NCI-H82 treated with DMSO at 0.1 percent for 48 hours (cell line): ENCODE results near the gene CD247.

ENCODE experiments used
- DNase-seq: peaks from one replicate; lab custom pipeline; 2025; ENCODE audit not compliant: unreplicated experiment; lab: John Stamatoyannopoulos, UW

Gene CD247

DNA sequence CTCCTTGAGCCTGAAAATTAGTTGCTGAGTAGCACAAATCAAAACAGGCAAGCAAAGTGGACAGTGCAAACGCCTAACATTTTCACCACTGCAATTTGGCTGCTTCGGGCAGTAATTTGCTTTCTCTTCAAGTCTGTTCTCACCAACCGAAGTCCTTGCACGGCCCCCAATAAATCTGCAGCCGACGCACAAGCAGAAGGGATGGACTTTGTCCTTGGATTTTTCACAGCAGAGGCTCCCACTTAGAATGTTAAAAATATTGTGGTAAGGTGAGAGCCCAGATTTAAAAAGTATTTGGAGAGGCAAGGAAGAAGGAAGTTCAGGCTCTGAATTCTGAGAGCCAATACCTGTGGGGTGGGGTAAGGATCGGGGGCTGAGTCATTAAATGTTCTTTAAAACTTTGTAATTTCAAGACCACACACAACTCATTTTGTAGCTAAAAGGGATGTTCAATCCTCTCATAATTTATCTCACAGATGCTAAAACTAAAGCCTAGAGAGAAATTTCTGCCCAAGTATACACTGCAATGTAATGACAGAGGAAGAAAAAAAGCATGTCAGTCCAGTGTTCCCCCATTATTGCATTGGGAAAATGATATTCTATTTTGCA lies 6.2 kb downstream of the CD247 start:
- no peak for DNase-seq

DNA sequence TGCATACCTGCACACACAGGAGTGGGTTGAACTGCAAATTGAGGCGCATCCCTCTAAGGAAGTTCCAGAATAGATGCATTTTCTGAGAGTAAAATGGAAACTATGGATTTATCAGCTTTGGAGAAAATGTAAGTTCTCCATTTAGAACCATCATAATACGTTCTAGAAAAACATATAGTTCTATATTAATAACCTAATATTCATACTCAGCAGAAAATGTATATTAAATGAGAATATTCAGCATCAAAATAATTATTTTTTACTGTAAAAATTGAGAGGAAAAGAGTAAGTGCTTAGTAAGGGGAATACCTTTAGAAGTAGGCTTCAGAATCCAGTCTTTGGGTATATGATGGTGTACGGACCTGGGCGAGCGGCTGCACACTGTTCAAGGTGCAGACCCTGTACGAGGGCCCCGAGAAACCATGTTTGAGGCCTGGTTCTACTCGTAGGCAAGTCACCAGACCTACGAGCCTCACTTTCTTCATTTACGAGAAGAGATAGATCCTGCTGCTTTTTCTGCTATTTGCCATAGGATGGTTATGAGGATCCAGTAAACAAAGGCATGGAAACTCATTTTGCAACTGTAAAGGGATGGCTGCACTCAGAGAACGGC lies 6.8 kb downstream of the CD247 start:
- no peak for DNase-seq

GRCh38 chr1:167510881-167511280 lies 7.4 kb downstream of the CD247 start:
- DNase-seq, result no peak

DNA sequence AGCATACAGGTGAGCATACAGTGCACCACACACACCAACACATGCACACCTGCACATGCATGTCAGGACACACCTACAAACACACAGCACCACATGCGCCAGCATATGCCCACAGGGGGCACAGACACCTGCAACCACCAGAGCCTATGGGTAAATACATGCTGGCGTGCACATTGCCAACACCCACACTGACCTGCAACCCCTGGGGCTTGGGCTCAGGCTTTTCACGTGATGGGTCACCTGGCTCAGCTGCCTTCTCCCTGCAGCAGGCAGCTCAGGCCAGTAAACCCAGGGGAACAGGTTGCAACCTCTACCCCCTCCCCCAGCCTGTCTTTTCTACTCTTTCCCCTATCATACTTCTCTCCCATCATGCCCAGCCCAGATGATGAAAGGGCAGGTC lies 8.1 kb downstream of the CD247 start:
- no peak for DNase-seq

GRCh38 chr1:167509587-167509986 lies 8.7 kb downstream of the CD247 start:
- no peak for DNase-seq

GRCh38 chr1:167507719-167508118 lies 10.6 kb downstream of the CD247 start:
- DNase-seq, result no peak

DNA sequence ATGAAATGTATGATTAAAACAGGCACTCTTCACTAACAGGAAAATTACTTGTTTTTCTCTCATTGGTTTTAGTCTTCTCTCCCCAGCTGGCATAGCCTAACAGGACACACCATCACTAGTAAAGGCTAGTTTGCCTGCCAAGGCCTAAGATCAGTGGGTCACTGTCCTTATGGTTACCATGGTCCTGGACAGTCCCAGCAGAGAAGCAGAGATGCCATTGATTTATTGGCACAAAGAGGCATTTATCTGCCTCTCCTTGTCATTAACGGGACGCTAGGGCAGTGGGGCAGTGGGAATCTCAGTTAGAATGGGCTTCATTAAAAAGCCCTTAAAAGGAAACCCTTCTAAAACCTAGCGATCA lies 13.9 kb downstream of the CD247 start:
- DNase-seq, result no peak

- no peak for DNase-seq
Observed at GRCh38 chr1:167503626-167504466, 14.5 kb downstream of the CD247 start.

- DNase-seq, result no peak
Observed at GRCh38 chr1:167502719-167503462, 15.4 kb downstream of the CD247 start.

GRCh38 chr1:167502192-167502551 lies 16.2 kb downstream of the CD247 start:
- DNase-seq, result no peak

DNA sequence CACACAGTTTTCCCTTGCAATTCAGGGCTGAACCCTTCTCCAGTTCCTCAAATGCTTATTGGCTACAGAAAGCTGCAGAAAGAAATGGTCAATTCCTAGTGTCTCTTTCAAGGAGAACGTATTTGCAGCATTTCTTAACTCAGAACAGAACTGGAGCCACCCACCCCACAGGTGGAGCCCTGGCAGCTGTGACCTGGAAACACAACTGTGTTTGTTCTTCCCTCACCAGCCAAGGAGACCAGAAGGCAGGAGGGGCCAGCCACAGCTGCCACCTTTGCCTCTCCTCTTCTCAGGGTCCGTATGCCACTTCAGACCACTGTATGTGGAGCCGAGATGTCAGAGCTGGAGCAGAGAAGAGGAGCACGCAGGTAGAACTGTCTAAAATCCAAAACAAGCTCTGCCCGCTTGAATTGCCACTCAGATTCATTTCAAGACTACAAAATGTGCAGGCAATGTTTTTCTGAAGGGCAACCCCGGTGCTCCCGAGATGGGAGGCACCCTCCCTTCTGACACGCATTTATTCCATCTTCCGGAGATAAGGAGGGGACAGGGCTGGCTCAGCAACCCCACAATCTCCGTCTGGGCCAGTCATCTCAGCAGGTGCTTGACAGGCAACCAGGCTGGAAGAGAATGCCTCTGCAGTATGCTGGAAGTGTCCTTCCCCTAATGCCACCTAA lies 16.7 kb downstream of the CD247 start:
- DNase-seq, result no peak

DNA sequence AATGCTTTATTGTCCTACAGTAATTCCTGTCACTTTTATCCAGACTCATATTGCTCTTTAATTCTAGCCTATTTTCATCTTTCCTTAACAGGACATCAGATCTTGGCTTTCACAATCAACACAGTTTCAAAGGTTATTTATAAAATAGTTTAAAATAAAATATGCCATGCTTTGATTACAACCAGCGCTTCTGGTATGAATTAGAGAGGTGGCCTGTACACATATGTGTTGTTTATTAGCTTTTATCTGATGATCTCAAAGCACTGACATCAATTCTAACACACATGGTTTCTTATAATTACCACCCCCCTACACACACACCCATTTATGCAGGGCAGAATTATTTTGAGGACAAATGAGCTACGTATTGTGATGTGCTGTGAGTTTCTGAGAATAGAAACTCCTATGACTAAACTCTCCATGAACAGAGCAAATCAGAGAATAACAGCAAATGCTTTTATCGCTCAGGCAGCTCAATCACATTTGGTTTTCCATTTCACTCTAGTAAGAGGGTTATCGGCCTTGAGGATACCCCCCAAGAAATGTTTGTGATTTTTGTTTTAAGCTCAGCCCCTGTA lies 18.0 kb downstream of the CD247 start:
- DNase-seq, result no peak

- no peak for DNase-seq
Observed at GRCh38 chr1:167499664-167500101, 18.6 kb downstream of the CD247 start.

- DNase-seq, result no peak
Observed at GRCh38 chr1:167499106-167499505, 19.2 kb downstream of the CD247 start.

DNA sequence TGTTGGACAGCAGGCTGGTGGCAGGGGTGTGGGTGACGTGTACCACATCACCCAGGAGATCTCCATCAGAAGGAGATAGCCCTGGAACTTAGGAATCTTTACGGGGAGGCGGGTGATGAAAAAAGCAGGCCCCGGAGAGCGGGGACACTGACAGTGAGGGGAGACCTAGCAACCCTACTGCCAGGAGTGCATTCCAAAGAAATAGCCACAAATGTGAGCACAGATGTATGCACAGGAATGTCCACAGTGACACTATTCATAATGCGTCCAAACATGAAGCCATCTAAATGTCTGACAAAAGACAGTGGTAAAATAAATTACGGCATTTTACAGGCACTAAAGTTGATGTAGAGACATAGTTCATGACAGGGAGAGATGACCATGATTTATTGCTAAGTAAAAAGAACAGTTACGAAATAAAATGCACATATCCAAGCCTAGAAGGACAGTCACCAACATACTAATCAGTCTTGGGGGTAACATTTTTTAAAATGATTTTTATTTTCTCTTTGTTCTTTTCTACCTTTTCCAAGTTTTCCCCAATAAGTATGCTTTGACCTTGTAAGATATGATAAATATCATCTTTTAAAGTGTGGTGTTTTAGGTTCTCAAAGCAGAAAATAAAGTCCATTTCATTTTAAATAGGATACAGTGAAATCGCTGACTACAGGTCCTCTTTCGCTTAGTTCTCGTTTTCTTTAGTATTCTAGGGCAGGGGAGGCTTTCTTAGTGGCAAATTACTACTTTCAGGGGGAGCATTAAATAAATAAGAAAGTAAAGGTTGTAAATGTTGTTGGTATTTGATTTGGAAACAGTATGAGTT lies 21.3 kb downstream of the CD247 start:
- no peak for DNase-seq

DNA sequence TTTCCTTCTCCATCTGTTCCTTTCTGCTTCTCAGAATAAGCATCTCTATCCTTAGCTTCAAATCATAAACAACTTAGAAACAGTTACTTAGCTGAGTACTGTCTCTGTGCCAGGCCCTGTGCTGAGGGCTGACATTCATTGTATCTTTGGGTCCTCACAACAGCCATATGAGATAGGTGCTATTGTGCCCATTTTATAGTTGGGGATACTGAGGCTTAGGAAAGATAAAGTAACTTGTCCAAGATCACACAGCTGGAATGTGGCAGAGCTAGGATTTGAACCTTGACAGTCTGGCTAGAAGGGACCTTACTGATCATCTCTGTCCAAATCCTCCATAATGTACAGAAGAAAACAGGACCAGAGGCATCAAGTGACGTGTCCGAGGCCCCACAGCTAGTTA lies 25.0 kb downstream of the CD247 start:
- no peak for DNase-seq

DNA sequence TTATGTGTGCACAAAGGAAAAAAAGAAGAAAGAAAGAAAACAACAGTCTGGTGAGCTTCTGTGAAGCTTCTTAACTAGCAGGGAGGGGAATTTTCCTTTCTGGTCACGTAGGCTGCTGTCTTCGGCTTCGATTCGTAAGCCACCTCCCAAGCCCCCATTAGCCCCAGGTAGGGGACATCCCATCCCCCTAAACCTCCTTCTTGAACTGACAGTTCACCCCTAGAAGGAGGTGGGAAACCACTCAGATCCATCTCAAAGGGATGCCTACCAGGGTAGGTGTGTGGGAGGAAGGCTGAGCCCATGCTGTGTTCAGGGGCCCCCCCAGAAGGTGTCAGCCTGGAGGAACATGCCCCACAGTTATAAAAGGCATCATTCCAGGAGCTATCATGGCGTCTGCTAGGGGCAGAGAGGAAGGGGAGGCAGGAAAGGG lies 25.8 kb downstream of the CD247 start:
- no peak for DNase-seq

GRCh38 chr1:167491586-167492461 lies 26.5 kb downstream of the CD247 start:
- DNase-seq, result no peak

GRCh38 chr1:167490765-167491164 lies 27.6 kb downstream of the CD247 start:
- DNase-seq, result no peak
